Hair follicular keratinocyte (primary cell): ENCODE data around the gene TBC1D2. TPM values are rescaled to one million over a fixed set of nuclear protein-coding genes. Genes with fewer than 3 reads are reported as not detected.

ENCODE experiments used
- total RNA-seq: library from RNA; depleted of rRNA; stranded (reverse); fragments of >200 nt; gene quantifications from 2 replicates; pipeline ENCODE4 v1.2.3, GENCODE V29; 2015

Gene TBC1D2
- total RNA-seq, result 51.4 and 61.2 TPM in 2 replicates

DNA sequence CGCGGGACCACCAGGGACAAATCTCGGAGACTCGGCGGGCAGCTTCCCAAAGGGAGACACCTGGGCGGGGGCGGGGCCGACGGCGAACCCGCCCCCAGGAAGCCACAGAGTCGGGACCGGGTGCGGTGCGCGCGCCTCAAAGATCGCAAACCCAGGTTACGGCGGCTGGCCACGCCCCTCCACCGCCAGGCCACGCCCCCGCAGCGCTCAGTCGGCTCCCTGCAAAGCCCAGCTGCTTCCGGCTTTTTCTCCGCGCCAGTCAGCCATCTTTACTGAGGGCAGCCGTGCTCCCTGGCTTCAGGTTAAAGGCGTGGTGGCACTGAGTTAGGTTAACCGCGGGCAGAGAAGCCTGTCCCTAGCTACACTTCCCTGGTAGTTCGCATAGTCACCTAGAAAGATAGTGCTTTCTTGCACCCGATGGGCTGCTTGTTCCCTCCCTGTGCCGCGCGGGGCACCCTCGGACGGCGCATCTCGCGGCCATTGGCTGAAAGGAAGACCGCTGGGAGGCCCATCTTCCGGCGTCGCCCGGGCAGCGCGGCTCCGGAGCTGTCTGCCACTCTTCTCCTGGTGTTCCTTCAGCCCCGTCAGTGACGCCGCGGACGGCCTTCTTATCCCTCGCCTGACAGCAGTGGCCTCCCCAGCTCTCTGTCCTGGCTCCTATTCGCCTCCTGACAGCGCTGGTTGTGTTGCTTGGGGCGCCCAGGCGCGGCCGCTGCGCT is at the start of gene TBC1D2:
Gene TBC1D2, minus strand, starts transcription at position 72 of the 719 bp plus-strand sequence. CDS start 108 bp downstream, outside the sequence.

DNA sequence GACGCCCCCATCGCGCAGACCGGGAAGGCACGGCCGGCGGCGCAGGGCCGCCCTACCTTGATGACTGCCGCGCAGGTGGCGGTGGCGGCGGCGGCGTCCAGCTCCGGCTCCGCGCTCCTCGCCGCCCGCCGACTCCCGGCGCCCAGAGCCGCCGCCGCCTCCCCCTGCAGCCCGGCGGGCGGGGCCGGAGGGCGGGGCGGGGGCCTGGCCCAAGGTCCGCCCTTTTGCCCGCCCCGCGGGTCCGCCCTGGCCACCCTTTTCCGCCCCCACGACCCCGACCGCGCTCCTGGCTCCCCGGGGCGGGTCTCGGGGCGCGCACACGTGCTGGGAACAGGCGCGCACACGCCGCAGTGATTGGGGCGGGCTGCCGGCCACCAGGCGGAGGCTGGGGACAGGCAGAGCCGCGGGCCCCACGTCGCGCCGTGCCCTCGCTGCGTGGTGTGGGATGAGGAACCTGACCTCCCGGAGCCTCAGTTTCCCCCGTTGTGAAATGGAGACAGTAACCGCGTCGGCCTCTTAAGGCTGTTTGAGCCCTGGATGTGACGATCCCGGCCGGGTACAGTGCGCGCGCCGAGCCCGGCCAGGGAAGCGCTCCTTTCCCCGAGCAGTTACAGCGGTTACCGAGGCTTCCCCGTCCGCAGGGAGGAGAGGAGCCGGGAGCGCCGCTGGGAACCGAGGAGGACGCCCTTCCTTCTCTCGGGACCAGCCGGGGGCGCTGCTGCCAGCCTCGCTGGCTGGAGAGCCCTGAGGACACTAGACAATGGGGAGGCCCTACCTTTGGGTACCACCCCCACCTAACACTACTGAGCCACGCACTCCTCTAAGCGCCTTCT is 62.7 kb downstream of the TBC1D2 start, which contains the start of gene CORO2A:
Gene CORO2A, minus strand, starts transcription at position 135 of the 833 bp plus-strand sequence. CDS start 34,977 bp downstream, outside the sequence.

Other genes starting within 250 kb of the TBC1D2 start
- gene NANS, start 198.9 kb downstream of the TBC1D2 start, total RNA-seq, result 101 and 126 TPM in 2 replicates
- gene TRIM14, start 136.4 kb downstream of the TBC1D2 start, total RNA-seq, result 12.0 and 15.5 TPM in 2 replicates
- 21.3 and 22.3 TPM in 2 replicates for gene CORO2A, start 63.0 kb downstream of the TBC1D2 start, total RNA-seq